ENCODE results near the gene NRXN3. TPM values are rescaled to one million over a fixed set of nuclear protein-coding genes. Genes with fewer than 3 reads are reported as not detected.

Gene NRXN3
- total RNA-seq, 1 donor from 2014 or later, result 18.0 TPM

GRCh38 chr14:78240567-78240966 is 70.4 kb downstream of the NRXN3 start:
- DNase-seq (ENCODE audit: low read depth) (no peak), FAIRE-seq (no peak)
- no peak overlapping the region for H3K4me3 Mint-ChIP-seq (ENCODE audit: unreplicated experiment)
- no peaks in the 10 kb centered on the region for H3K27me3 ChIP-seq (ENCODE audit: insufficient read depth, low read length)
- H3K9me3 ChIP-seq (ENCODE audit: insufficient read depth, low read depth, low read length), result no peaks in the 10 kb centered on the region
- H3K36me3 Mint-ChIP-seq (ENCODE audit: low read depth, unreplicated experiment), result no peaks in the 10 kb centered on the region
- H3K27me3 Mint-ChIP-seq (ENCODE audit: low read depth, unreplicated experiment), result peaks cover 41% of the 10 kb centered on the region
- no peak overlapping the region for H3K4me2 ChIP-seq (ENCODE audit: low read length)
- no peak overlapping the region for H3K4me3 ChIP-seq (ENCODE audit: insufficient read depth, low read depth, low read length)
- H3K9ac ChIP-seq (ENCODE audit: low read length), result no peak overlapping the region
- H3K79me2 ChIP-seq (ENCODE audit: insufficient read depth, low read length), result no peaks in the 10 kb centered on the region
- H3K27ac Mint-ChIP-seq (ENCODE audit: unreplicated experiment), result no peak overlapping the region
- no peaks in the 10 kb centered on the region for H4K20me1 ChIP-seq (ENCODE audit: insufficient read depth, low read length)
- no peaks in the 10 kb centered on the region for H3K36me3 ChIP-seq (ENCODE audit: insufficient read depth, low read length)
- no peaks in the 10 kb centered on the region for H3K4me1 ChIP-seq (ENCODE audit: insufficient read depth, low read length)
- H3K27ac ChIP-seq (ENCODE audit: low read depth, low read length), result no peak overlapping the region
- TF ChIP-seq CTCF (IDR thresholded peaks at IDR 0.05; ENCODE audit: insufficient read depth, low read depth, low read length), result no peak
- no peak for TF ChIP-seq EZH2 (IDR thresholded peaks at IDR 0.05; ENCODE audit: insufficient read depth, low read length)
- no peaks in the 10 kb centered on the region for H3K4me1 Mint-ChIP-seq (ENCODE audit: low read depth, unreplicated experiment)
- H2AFZ ChIP-seq (ENCODE audit: low read depth, low read length), result no peak overlapping the region
- no peaks in the 10 kb centered on the region for H3K9me3 Mint-ChIP-seq (ENCODE audit: unreplicated experiment)

- Histone ChIP-seq H3K4me2 (ENCODE audit: low read length) (no peak overlapping the region), H3K9me3 (ENCODE audit: insufficient read depth, low read depth, low read length) (no peaks in the 10 kb centered on the region), H3K9ac (ENCODE audit: low read length) (no peak overlapping the region), H3K36me3 (ENCODE audit: insufficient read depth, low read length) (no peaks in the 10 kb centered on the region), H3K27me3 (ENCODE audit: insufficient read depth, low read length) (no peaks in the 10 kb centered on the region), H3K4me1 (ENCODE audit: insufficient read depth, low read length) (no peaks in the 10 kb centered on the region), H3K4me3 (ENCODE audit: insufficient read depth, low read depth, low read length) (no peak overlapping the region), H2AFZ (ENCODE audit: low read depth, low read length) (no peak overlapping the region), H3K27ac (ENCODE audit: low read depth, low read length) (no peak overlapping the region), H3K79me2 (ENCODE audit: insufficient read depth, low read length) (no peaks in the 10 kb centered on the region), H4K20me1 (ENCODE audit: insufficient read depth, low read length) (no peaks in the 10 kb centered on the region)
- H3K36me3 Mint-ChIP-seq (ENCODE audit: low read depth, unreplicated experiment), result no peaks in the 10 kb centered on the region
- DNase-seq (ENCODE audit: low read depth) (no peak), FAIRE-seq (no peak)
- H3K27ac Mint-ChIP-seq (ENCODE audit: unreplicated experiment), result no peak overlapping the region
- TF ChIP-seq CTCF (IDR thresholded peaks at IDR 0.05; ENCODE audit: insufficient read depth, low read depth, low read length) (no peak), EZH2 (IDR thresholded peaks at IDR 0.05; ENCODE audit: insufficient read depth, low read length) (no peak)
- H3K27me3 Mint-ChIP-seq (ENCODE audit: low read depth, unreplicated experiment), result peaks cover 36% of the 10 kb centered on the region
- no peaks in the 10 kb centered on the region for H3K9me3 Mint-ChIP-seq (ENCODE audit: unreplicated experiment)
- no peak overlapping the region for H3K4me3 Mint-ChIP-seq (ENCODE audit: unreplicated experiment)
- no peaks in the 10 kb centered on the region for H3K4me1 Mint-ChIP-seq (ENCODE audit: low read depth, unreplicated experiment)
Observed at GRCh38 chr14:78242086-78242485, 71.9 kb downstream of the NRXN3 start.

- H3K4me1 Mint-ChIP-seq (ENCODE audit: low read depth, unreplicated experiment), result no peaks in the 10 kb centered on the region
- FAIRE-seq, result no peak
- TF ChIP-seq EZH2 (IDR thresholded peaks at IDR 0.05; ENCODE audit: insufficient read depth, low read length), result no peak
- TF ChIP-seq CTCF (IDR thresholded peaks at IDR 0.05; ENCODE audit: insufficient read depth, low read depth, low read length), result no peak
Observed at GRCh38 chr14:78243187-78243586, 73.0 kb downstream of the NRXN3 start.

More at GRCh38 chr14:78243187-78243586, 73.0 kb downstream of the NRXN3 start:
- Histone ChIP-seq H3K9ac (ENCODE audit: low read length) (no peak overlapping the region), H3K27ac (ENCODE audit: low read depth, low read length) (no peak overlapping the region), H3K4me2 (ENCODE audit: low read length) (no peak overlapping the region), H3K27me3 (ENCODE audit: insufficient read depth, low read length) (no peaks in the 10 kb centered on the region), H3K36me3 (ENCODE audit: insufficient read depth, low read length) (no peaks in the 10 kb centered on the region), H4K20me1 (ENCODE audit: insufficient read depth, low read length) (no peaks in the 10 kb centered on the region), H3K79me2 (ENCODE audit: insufficient read depth, low read length) (no peaks in the 10 kb centered on the region), H3K4me1 (ENCODE audit: insufficient read depth, low read length) (no peaks in the 10 kb centered on the region), H3K9me3 (ENCODE audit: insufficient read depth, low read depth, low read length) (no peaks in the 10 kb centered on the region), H2AFZ (ENCODE audit: low read depth, low read length) (no peak overlapping the region), H3K4me3 (ENCODE audit: insufficient read depth, low read depth, low read length) (no peak overlapping the region)
- peaks cover 28% of the 10 kb centered on the region for H3K27me3 Mint-ChIP-seq (ENCODE audit: low read depth, unreplicated experiment)
- H3K36me3 Mint-ChIP-seq (ENCODE audit: low read depth, unreplicated experiment), result no peaks in the 10 kb centered on the region
- no peak for DNase-seq (ENCODE audit: low read depth)
- no peak overlapping the region for H3K27ac Mint-ChIP-seq (ENCODE audit: unreplicated experiment)
- H3K9me3 Mint-ChIP-seq (ENCODE audit: unreplicated experiment), result no peaks in the 10 kb centered on the region
- no peak overlapping the region for H3K4me3 Mint-ChIP-seq (ENCODE audit: unreplicated experiment)

Measured in astrocyte (in vitro differentiated cells and primary cell).